ENCODE results near the gene TMEM178B.

- TF ChIP-seq CTCF (IDR thresholded peaks at IDR 0.05): no peak
- no peak for TF ChIP-seq POLR2A (IDR thresholded peaks at IDR 0.05)
Observed at GRCh38 chr7:141079219-141079618, 5.4 kb downstream of the TMEM178B start.

Data from ovary (tissue), 3 donors.